Measurements from ENCODE around the gene SPATS2L.

SPATS2L gene

DNA sequence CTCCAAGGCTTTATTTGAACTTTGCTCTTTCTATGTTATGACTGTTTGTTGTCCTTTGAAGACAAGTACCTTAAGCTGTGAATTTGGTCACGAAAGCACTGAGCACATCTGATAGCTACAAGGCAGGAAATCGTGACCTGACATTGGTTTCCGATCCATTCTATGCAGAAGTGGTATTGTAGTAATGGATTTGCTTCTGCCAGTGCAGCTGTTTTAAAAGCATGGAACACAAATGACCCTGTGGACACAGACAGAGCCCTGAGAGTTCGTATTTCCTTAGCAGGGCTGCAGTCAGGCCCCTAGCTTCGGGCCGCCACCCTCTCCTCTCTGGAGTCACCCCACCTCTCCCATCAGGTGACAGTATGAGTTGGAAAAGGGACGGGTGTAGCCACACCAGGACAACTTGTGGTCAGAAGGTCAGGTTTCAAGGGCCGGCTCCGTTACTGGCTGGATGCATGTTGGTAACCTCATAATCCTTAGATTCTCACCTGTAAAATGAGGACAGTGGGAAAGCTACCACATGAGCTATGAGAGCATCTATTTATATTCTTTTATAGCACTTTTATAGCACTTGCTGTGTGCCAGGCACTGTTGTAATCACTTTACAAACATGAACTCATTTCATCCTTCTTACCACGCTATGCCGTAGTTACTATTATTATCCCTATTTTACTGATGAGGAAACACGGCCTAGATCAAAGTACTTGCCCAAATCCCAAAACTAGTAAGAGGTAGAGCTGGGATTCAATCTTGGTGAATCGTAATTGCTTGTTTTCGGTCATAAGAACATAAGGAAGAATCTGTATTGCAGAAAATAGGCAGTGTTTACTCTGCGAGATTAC, 70.2 kb downstream of the SPATS2L start:
- no peak for DNase-seq (ENCODE audit: low read depth in 2 of 2)

DNA sequence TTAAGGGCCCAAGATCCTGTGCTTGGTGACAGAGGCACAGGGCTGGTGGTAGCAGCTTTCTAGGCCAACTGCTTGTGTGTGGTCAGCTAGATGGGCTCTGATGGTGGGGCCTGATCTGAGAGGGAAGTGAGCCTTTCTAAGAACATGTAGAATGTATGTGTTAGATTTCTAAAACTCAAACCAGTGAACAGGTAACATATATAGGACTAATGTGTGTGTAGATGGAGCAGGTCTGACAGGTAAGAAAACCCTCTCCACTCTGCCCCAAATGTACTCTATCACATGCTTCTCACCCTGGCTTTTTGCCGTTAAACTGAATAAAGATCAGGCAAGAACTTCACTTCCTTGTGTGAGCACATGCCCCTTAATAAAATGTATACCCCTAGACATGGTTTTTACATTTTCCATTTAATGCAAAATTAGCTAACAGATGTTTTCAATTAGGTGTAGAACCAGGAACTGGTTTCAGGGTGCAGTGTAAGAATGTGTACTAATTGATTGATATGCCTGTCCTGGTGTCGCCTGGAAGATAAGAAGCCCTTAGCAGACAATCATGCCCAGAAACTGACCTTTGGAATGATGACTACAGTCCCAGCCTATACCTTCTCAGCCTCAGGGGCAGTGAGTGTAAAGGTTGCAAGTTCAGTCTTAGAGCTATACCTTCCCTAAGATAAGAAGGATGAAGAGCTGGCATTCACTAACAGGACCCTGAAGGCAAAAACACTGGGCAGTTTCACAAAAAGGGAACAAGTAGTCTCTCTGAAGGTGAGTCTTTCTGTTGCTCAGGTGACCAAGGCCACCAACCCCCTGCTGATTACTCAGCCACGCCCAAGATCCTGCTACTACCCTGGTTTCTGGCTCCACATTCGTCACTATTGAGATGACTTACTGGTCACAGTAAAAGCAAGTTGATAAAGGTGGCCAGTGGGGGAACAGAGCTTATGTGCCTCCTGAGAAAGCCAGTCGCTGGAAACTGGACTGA, 71.2 kb downstream of the SPATS2L start:
- no peak for DNase-seq (ENCODE audit: low read depth in 2 of 2)

DNA sequence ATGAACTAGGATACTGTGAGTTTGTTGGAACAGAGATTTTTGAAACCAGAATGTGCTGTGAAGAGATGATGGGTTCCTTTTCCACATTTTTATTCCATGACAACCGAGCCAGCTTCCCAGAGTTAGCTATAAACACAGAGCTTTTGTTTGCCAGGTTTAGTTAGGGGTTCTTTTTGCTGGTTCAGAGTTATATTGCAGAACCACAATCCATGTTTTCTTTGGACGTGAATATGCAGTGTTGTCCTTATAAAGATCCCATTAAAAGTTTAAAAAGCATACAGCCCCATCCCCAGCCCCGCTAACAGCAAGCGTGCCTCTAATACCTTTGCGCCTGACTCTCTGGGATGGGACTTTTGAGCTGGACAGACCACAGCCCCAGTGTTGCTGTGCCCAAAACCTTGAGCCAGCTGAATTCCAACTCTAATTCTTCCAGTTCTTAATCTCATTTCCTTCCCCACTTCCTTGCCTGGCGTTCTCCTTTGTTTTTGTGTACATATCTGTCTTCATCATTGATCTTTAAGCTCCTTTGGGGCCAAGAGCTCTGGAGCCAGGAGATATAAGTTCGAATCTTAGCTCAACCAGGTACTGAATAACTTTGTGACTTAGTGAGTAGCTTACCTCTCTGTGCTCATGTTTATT, 72.3 kb downstream of the SPATS2L start:
- DNase-seq (ENCODE audit: low read depth in 2 of 2) = no peak

DNA sequence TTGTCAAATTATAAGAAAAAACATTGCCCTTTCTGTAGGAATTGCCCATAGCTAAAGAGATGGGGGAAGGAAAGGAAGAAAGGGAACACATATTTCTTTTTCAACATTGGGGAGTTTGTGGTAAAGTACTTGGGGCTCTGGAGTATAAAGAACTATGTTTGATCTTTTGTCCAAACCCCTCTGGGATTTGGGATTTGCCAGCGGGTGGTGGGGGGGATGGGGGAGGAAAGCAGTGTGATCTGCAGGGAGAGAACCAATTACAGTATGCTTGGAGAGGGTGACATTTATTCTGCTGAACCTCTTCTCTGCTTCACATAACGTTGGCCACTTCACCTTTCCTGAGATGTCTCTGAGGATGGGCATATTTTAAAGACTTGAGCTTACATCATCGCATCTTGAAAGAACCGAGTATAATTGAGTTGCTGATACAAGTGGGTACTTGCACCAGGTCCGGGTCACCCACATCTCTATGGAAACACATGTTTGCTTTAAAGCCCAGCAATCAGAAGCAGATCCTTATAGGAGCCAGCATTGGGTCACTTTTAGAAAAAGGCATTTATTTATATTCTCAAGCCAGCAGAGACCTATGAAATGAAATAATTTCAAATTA, 73.1 kb downstream of the SPATS2L start:
- no peak for DNase-seq (ENCODE audit: low read depth in 2 of 2)

DNA sequence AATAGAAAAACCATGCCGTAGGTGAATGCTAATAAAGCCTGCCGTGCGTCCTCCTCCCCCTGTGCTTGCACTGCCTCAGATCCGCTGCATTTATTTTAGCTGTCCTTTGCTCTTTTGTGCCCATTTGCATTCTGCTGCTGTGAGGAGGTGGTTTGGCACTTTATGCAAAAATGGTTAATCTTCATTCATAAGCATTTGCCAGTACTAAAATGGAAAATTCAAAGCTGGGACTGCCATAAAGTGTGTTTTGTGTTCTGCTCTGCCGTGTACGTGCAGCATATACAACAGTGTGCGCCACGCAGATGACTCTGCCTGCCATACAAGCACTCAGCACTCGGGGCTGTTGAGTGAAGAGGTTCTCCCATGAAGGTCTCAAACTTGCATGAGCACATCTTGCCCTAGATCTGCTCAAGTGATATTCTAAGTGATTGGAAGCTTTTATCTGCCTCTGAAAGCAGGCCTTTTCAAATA, 73.6 kb downstream of the SPATS2L start:
- no peak for DNase-seq (ENCODE audit: low read depth in 2 of 2)

DNA sequence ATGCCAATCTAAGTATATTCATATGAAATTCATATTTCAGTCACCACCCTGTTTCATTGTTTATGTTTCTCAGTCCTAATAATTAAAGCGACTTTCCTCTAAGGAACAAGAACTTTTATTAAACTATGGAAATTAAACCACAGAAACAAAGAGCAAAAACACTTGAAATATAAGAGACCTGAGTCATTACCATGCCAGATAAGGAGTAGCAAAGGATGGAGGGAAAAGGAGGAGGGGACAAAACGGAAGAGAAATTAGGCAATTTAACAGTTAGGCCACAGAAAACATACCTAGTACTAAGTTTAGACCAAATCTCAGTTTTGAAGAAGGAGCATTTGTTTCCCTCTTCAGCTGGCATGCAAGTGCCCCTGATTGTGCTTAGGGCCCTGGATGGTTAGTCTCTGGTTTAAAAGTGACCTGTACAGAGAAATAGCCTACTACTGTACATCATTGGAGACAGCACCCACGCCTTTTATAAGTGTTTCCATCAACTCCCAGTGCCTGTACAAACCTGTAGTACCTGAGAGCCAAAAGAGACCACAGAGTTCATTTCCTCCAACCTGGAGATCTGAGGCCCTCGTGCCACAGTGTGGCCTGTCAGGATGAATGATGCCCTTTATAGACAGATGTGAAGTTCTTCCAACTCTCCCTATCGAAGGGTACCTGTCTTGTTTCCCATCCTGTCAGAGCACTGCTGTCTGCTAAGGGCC, 74.5 kb downstream of the SPATS2L start:
- DNase-seq (ENCODE audit: low read depth in 2 of 2) = no peak

DNA sequence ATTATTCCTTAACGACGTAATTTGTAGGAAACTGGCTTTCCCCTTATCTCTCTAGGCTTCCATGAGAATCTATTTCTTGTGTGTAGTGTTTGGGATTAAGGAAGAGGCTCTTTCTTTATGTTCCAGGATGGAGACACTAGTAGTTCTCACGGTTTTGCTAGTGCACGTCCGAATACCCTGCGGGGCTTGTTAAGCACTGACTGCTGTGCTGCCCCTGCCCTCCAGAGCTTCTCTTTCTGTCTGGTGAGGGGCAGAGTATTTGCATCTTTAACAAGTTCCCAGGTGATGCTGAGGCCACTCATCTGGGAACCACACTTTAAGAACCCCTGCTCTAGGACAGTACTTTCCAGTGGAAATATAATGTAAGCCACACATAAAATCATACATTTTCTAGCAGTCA, 76.4 kb downstream of the SPATS2L start:
- DNase-seq (ENCODE audit: low read depth in 2 of 2) = no peak

DNA sequence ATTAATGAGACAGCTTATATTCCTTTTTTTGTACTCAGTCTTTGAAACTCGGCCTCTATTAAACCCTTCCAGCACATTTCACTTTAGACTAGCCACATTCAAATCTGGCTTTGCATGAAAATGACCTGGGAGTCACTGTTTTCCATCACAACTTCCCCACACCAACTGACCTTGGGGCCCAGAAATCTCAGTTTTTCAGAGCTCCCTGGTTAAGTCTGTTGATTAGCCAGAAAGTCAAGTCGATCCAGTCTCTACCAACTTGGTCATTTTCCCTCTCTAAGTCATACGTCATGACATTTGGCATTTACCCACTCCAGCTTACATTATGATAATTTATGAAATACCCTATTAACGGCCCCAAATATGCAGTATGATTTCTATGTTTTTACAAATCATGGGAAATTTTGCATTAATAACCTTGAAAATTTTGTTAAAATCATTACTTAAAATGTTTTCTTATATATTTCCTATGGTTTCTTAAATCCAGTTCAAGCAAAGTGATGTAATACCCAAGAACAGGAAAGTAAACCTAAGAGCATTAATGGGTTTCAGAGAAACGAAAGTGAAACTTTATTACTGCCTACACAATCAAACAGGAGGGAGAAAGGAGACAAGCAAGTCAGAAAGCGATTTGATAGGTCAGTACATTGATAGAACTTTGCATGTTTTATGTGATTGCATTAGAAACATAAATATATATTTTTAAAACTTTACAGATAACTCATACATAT, 77.1 kb downstream of the SPATS2L start:
- DNase-seq (ENCODE audit: low read depth in 2 of 2) = no peak

DNA sequence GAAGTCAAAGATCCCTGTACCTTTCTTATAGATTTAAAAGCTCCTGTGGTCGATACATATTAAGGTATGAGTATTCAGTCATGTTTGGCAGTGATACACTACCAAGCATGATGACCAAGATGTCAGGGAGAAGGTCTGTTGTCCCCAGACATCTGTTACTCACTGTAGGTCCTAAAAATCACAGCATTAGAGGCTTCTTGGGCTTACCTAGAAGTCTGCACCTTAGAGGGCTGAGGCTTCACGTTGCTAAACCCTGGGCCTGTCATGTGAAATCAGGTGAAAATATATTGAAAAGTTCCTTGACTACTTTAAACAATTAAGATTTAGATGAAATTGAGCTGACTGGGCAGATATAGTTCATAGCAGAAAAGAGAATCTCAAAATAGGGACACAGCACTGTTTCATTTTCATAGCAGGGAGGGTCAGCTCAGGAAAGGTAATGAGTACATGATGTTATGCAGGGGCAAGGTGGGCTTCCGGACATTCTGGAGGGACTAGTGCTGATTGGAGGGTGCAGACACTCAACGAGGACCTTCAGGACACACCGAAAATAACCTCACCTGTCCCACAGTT, 78.7 kb downstream of the SPATS2L start:
- DNase-seq (ENCODE audit: low read depth in 2 of 2) = no peak

DNA sequence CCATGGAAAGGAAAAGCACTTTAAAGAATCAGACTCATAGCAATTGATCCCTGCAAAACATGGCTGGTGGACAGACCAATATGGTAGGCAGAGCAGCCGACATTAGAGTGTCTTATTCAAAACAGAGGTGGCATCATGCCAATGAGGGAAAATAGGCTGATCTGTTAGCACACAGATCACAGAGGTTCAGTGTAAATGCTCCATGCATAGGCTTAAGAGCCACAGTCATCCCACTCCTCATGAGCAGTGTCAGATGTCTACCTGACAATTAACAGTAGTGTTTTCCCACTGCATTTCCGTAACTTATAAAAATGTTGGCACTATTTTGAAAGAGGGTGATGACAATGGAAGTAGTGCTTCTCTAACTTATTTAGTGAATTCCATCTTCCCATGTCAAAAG, 86.7 kb downstream of the SPATS2L start:
- no peak for DNase-seq (ENCODE audit: low read depth in 2 of 2)

DNA sequence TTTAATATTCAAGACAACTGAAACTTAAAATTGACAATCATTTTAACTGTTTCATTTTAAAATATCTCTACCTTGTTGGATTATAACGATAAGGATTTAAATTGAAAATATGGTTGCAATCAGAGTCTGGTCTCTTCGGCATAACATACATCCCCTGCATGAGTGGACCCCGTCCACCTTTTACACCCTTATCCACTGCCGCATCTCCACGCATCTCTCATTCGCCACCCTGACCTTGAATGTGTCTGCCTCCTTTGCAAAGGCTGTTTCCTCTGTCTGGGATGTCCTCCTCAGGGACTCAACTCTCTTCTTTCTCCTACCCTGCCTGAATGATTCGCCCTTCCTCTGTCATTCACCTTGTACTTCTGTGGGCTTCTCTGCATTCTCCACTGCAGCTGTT, 87.6 kb downstream of the SPATS2L start:
- no peak for DNase-seq (ENCODE audit: low read depth in 2 of 2)

DNA sequence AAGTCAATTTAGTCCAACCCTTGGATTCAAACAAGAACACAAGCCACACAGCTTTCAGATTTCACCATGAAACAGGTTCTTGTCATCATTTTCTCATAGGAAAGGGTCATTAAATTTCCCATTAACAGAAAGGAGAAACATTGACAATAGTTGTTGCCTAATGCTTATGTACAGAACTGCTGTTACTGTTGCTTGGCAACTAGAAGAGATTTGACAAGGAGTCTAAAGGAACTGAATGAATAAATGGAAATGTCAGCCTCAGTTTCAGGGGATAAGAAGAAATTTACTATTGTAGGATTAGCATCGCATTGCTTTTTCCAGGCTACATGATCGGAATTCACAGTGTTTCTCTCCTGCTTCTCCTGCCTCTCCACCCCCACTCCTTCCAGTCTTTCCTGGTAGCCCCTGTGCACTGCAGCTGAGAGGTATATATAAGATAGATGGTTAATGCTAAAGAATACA, 90.3 kb downstream of the SPATS2L start:
- DNase-seq (ENCODE audit: low read depth in 2 of 2) = no peak

DNA sequence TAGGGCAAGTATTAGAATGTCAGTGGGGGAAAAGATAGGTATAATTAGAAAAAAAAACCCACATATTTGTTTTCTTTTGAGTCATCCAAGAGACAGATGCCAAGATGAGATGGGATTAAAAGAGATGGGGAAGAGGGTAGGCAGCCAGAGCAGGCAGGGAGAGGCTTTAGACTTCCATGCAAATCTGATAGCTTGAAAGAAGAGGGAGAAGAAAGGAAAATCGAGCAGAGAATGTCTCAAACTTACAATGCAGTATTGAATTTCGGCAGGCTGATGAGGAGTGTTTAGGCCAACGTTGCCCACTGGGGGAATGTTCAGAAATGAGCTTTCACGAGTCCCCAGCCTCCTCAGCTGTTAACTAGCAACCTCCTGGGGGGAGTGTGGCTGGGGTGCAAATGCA, 91.3 kb downstream of the SPATS2L start:
- no peak for DNase-seq (ENCODE audit: low read depth in 2 of 2)

DNA sequence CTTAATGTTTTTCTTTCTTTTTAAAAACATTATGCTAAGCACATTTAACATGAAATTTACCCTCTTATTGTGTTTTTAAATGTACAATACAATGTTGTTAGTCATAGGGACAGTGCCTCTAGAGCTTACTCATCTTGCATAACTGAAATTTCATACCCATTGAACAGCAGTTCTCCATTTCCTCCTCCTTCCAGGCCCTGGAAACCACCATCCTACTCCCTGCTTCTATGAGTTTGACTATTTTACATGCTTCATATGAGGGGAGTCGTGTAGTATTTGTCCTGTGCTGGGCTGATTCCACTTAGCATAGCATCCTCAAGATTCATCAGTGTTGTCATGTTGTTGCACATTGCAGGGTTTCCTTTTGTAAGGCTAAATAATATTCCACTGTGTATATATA, 92.6 kb downstream of the SPATS2L start:
- DNase-seq (ENCODE audit: low read depth in 2 of 2) = no peak

DNA sequence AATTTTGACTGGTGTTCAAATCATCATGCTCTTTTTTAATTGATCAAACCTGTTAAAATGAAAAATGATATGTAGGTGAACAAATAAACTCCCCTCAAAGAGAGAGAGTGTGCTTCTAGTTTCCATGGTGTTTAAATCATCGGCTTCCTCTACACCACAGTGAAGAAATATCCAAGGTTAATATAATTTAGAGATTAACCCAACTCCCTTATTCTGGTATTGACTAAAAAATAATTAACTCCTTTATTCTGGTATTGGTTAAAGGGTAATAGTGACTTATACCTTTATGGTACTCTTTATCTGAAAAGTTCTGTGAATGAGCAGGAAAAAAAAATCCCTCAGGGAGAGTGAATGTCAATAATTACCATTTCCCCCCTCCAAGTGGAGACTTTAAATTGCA, 93.1 kb downstream of the SPATS2L start:
- DNase-seq (ENCODE audit: low read depth in 2 of 2) = no peak

DNA sequence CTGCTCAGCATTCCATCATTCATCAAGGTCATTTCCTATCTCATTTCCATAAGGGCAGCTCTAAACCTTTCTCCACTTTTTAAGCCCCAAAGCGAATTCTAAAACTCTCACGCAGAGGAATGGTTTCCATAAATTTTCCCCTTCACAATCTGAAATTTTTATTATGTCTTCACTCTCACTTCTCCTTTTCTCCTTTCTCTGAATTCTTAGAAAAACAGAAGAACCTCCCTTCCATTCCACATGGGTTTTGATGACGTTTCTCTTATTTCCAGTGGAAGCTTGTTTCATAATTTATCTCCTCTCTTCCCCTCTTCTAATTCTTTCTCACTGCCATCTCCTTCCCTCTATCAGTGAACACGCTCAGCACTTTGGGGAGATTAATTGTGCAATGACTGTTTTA, 97.3 kb downstream of the SPATS2L start:
- no peak for DNase-seq (ENCODE audit: low read depth in 2 of 2)

DNA sequence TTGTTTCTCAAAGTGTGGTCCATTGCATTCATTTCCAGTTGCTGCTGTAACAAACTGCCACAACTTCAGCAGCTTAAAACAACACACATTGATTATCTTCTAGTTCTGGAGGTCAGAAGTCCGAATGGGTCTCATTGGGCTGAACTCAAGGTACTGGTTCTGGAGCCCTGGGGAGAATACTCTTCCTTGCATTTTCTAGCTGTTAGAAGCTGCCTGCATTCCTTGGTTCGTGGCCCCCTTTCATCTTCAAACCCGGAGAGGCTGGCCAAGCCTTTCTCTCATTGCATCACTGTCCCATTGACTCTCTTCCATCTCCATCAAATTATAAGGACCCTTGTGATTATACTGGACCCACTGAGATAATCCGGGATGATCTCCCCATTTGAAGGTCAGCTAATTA, 98.1 kb downstream of the SPATS2L start:
- DNase-seq (ENCODE audit: low read depth in 2 of 2) = no peak

DNA sequence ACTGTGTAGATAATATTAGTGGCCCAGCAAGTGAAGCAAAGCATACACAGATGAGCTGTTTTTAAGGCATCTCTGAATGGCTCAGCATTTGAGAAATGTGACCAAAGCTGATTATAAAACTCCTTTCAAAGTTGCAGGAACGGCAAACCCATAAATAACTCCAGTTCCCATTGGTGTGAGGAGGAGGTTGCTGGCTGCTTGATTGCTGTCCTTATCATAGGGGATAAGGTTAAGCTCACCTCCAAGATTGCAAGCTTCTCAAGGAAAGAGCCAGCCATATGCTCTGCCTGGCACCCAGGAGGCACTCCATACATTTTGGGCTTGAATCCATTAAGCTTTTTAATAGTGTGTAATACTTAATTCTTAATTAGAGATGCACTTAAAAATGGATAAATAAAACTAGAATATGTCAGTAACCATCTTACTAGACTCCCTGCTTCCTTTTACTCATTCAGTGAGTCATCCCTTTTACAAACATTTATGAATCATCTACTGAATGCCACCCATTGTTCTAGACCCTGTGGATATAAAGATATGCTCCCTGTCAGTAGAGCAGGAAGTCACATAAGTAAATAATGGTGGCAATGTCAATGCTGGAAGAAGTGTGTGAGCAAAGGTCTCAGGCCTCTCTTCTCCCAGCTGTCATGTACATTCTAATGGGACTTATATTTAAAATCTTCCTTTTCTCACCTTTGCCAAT, 99.3 kb downstream of the SPATS2L start:
- no peak for DNase-seq (ENCODE audit: low read depth in 2 of 2)

DNA sequence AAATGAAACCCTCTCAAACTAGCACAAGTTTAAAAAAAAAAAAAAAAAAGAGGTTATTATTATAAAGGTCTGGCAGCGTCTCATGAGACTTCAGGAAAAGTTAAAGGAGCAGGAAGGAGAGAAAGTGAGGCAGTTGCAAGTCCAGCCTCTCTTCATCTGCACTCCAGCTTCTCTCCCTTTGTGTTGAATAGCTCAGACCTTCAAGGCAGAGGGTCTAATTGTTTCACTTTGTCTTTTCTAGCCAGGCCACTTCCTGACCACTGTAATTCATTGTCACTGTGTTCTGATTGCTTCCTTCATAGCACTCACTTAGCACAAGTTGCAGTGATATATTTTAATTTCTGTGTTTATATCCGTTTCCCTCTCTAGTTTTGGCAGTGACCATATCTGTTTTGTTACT, 99.9 kb downstream of the SPATS2L start:
- no peak for DNase-seq (ENCODE audit: low read depth in 2 of 2)

Data from stimulated activated CD8-positive, alpha-beta memory T cell treated with anti-CD3 and anti-CD28 coated beads, Interleukin-7, amount 100 ng/mL, for 1 hour (primary cell).